HCT116 (cell line): ENCODE results near the gene ANAPC4. TPM values are rescaled to one million over a fixed set of nuclear protein-coding genes. Genes with fewer than 3 reads are reported as not detected.

Experiments
- total RNA-seq: library from RNA; stranded (reverse); gene quantifications from one replicate; pipeline ENCODE4 v1.2.1, GENCODE V29; 2021; ENCODE audit not compliant: unreplicated experiment

The ANAPC4 gene
- total RNA-seq, 1 experiment from 2014 or later = 29.2 TPM

Other genes with a start within 250 kb of the ANAPC4 start
- gene SEPSECS, start 216.8 kb upstream of the ANAPC4 start, total RNA-seq = 10.6 TPM
- gene PI4K2B, start 143.2 kb upstream of the ANAPC4 start, total RNA-seq = 19.3 TPM
- 12.3 TPM for gene ZCCHC4, start 64.5 kb upstream of the ANAPC4 start, total RNA-seq